Measurements from ENCODE around the gene PCSK5.

GRCh38 chr9:76390656-76391055 lies 500.2 kb downstream of the PCSK5 start:
- TF ChIP-seq CTCF (IDR thresholded peaks at IDR 0.05; ENCODE audit: low read depth, low read length, missing input control) (no peak), REST (IDR thresholded peaks at IDR 0.05) (no peak), MAX (IDR thresholded peaks at IDR 0.05) (no peak), TAF1 (conservative IDR thresholded peaks at IDR 0.05) (no peak), ZBTB33 (IDR thresholded peaks at IDR 0.05) (no peak), GABPA (IDR thresholded peaks at IDR 0.05 in 1 of 2, conservative IDR thresholded peaks at IDR 0.05 in 1 of 2) (no peak), EGR1 (IDR thresholded peaks at IDR 0.05; ENCODE audit: low read depth in 2 of 2) (no peak), YY1 (IDR thresholded peaks at IDR 0.05) (no peak), JUND (IDR thresholded peaks at IDR 0.05) (no peak), SP1 (IDR thresholded peaks at IDR 0.05) (no peak), RAD21 (IDR thresholded peaks at IDR 0.05) (no peak), NR2F2 (IDR thresholded peaks at IDR 0.05) (peak; percentile 83), HNF4G (IDR thresholded peaks at IDR 0.05) (no peak)
